ENCODE data around the gene TRAF1. TPM values are rescaled to one million over a fixed set of nuclear protein-coding genes. Genes with fewer than 3 reads are reported as not detected.
A peak's percentile ranks its signal among the peaks of the same experiment; 100 is the strongest.

Gene TRAF1
- total and polyA plus RNA-seq, 2 donors (not counting 1 experiment from before 2014, with no cell fraction given), result 12.2 to 19.5 TPM

GRCh38 chr9:120914396-120914795 lies 12.2 kb downstream of the TRAF1 start:
- Histone ChIP-seq H3K79me2 (ENCODE audit: control insufficient read depth, insufficient read depth, low read length) (peaks cover 6% of the 10 kb centered on the region), H4K20me1 (ENCODE audit: control insufficient read depth, insufficient read depth, low read length, poor library complexity, severe bottlenecking) (no peaks in the 10 kb centered on the region), H3K27me3 (replicated peaks in 1 of 4; ENCODE audit: control extremely low read depth in 1 of 4, control insufficient read depth in 3 of 4, insufficient read depth in 4 of 4, low read length in 3 of 4) (no peaks in the 10 kb centered on the region), H3K4me3 (ENCODE audit: control extremely low read depth in 1 of 5, extremely low read depth in 1 of 5, insufficient read depth in 1 of 5, low read depth in 2 of 5, low read length in 4 of 5) (no peak overlapping the region), H3K27ac (ENCODE audit: low read length in 2 of 2) (no peak overlapping the region), H3K36me3 (replicated peaks in 1 of 2; ENCODE audit: control extremely low read depth in 1 of 2, control insufficient read depth in 1 of 2, extremely low read depth in 1 of 2, insufficient read depth in 2 of 2, low read length in 1 of 2) (peaks cover 0 to 23% of the 10 kb centered on the region in 2 experiments), H3K9ac (ENCODE audit: low read length) (no peak overlapping the region), H2AFZ (ENCODE audit: insufficient read depth, low read depth, low read length, poor library complexity, severe bottlenecking) (no peak overlapping the region), H3K4me1 (ENCODE audit: control insufficient read depth in 2 of 2, insufficient read depth in 2 of 2, low read length in 2 of 2) (peaks cover 5% of the 10 kb centered on the region in 2 donors), H3K4me2 (replicated peaks; ENCODE audit: low read depth, low read length, poor library complexity, severe bottlenecking) (no peak overlapping the region), H3K9me3 (ENCODE audit: control extremely low read depth in 1 of 3, control insufficient read depth in 2 of 3, insufficient read depth in 1 of 3, low read length in 2 of 3) (peaks cover 0 to 5% (median 0%) of the 10 kb centered on the region in 3 donors)
- ATAC-seq (ENCODE audit: low read depth), result no peak
- WGBS (ENCODE audit: insufficient coverage), result 100% methylated on average over 3 of the region's 3 CpGs
- peaks cover 14% of the 10 kb centered on the region for H3K4me1 Mint-ChIP-seq
- no peaks in the 10 kb centered on the region for H3K9me3 Mint-ChIP-seq (ENCODE audit: insufficient read depth)
- no peak for DNase-seq
- intact Hi-C loops (cut with micrococcal nuclease), result no loop called here
- TF ChIP-seq EZH2 (IDR thresholded peaks at IDR 0.05; ENCODE audit: borderline replicate concordance, insufficient read depth, low read depth, low read length, poor library complexity, severe bottlenecking), result no peak
- no peak overlapping the region for H3K4me3 Mint-ChIP-seq
- ChIA-PET CTCF (interaction anchor here (0.5 kb wide), 1 partner anchor 31 kb away, joined by 4 read pairs; no protein-coding TSS in a partner anchor), POLR2A (no interaction called here)
- no peak overlapping the region for H3K27ac Mint-ChIP-seq
- no peaks in the 10 kb centered on the region for H3K27me3 Mint-ChIP-seq

DNA sequence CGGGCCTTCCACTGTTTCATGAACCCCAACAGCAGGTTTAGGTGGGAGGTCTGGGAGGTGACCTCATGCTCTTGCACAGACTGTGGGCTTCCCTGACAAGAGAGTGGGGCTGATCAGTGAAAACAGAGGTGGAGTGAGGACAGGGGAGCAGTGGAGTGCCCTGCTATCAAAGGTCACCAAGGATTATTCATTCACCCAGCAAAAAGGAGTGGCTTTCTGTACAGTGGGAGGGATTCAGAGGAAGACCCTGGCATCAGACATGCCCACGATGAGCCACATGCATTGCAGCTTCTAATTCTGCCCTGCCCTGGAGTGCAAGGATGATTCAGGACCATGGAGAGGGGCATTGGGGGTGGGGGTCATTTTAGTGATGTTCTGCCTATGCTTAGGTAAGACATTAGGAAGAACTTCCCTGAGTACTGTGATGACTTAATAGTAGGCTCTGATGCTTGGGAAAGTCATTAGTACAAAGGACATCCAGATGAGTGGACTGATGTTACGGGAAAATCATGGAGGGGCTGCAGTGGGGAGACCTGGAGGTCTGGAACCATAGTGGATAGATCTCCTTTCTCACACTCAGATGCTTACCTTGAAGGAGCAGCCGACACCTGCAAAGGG lies 12.8 kb downstream of the TRAF1 start:
- CTCF ChIA-PET, result interaction anchor here (0.5 kb wide), 1 partner anchor 30 kb away, joined by 4 read pairs; no protein-coding TSS in a partner anchor
- H3K9me3 ChIP-seq (ENCODE audit: control extremely low read depth in 1 of 3, control insufficient read depth in 2 of 3, insufficient read depth in 1 of 3, low read length in 2 of 3), result peaks cover 0 to 5% (median 0%) of the 10 kb centered on the region in 3 donors
- ATAC-seq (ENCODE audit: low read depth) (no peak), DNase-seq (peak; percentile 29)
- no peak overlapping the region for H3K9ac ChIP-seq (ENCODE audit: low read length)
- TF ChIP-seq EZH2 (IDR thresholded peaks at IDR 0.05; ENCODE audit: borderline replicate concordance, insufficient read depth, low read depth, low read length, poor library complexity, severe bottlenecking) (no peak), CTCF (IDR thresholded peaks at IDR 0.05) (no peak)
- POLR2A ChIA-PET, result interaction anchor here (0.9 to 1.1 kb wide), 2 partner anchors 15 to 21 kb away, joined by 3 read pairs; no protein-coding TSS in a partner anchor
- H3K79me2 ChIP-seq (ENCODE audit: control insufficient read depth, insufficient read depth, low read length), result peaks cover 6% of the 10 kb centered on the region
- H2AFZ ChIP-seq (ENCODE audit: insufficient read depth, low read depth, low read length, poor library complexity, severe bottlenecking), result no peak overlapping the region
- 95% methylated on average over 3 of the region's 4 CpGs for WGBS (ENCODE audit: insufficient coverage)
- no peak overlapping the region for H3K27ac Mint-ChIP-seq
- H3K27me3 ChIP-seq (replicated peaks in 1 of 4; ENCODE audit: control extremely low read depth in 1 of 4, control insufficient read depth in 3 of 4, insufficient read depth in 4 of 4, low read length in 3 of 4), result no peaks in the 10 kb centered on the region
- peaks cover 0 to 28% of the 10 kb centered on the region in 2 experiments for H3K36me3 ChIP-seq (replicated peaks in 1 of 2; ENCODE audit: control extremely low read depth in 1 of 2, control insufficient read depth in 1 of 2, extremely low read depth in 1 of 2, insufficient read depth in 2 of 2, low read length in 1 of 2)
- no peak overlapping the region for H3K4me3 Mint-ChIP-seq
- no peaks in the 10 kb centered on the region for H3K27me3 Mint-ChIP-seq
- H3K4me1 Mint-ChIP-seq, result peaks cover 14% of the 10 kb centered on the region
- no peak overlapping the region for H3K4me3 ChIP-seq (ENCODE audit: control extremely low read depth in 1 of 5, extremely low read depth in 1 of 5, insufficient read depth in 1 of 5, low read depth in 2 of 5, low read length in 4 of 5)
- intact Hi-C loops (cut with micrococcal nuclease), result no loop called here
- no peak overlapping the region for H3K27ac ChIP-seq (ENCODE audit: low read length in 2 of 2)
- H3K4me2 ChIP-seq (replicated peaks; ENCODE audit: low read depth, low read length, poor library complexity, severe bottlenecking), result no peak overlapping the region
- H4K20me1 ChIP-seq (ENCODE audit: control insufficient read depth, insufficient read depth, low read length, poor library complexity, severe bottlenecking), result no peaks in the 10 kb centered on the region
- no peaks in the 10 kb centered on the region for H3K9me3 Mint-ChIP-seq (ENCODE audit: insufficient read depth)
- peaks cover 5% of the 10 kb centered on the region in 2 donors for H3K4me1 ChIP-seq (ENCODE audit: control insufficient read depth in 2 of 2, insufficient read depth in 2 of 2, low read length in 2 of 2)

All from B cell (primary cell).